MCF 10A (cell line): Measurements from ENCODE around the gene TRAPPC2. TPM values are rescaled to one million over a fixed set of nuclear protein-coding genes. Genes with fewer than 3 reads are reported as not detected.

Source experiments
- BruUV-seq: library from RNA; stranded (reverse); fragments of 400-500 nt; replicated peaks from 2 replicates; lab custom pipeline; 2021; lab: Mats Ljungman, UMichigan
- CTCF ChIA-PET: fragments of 300-600 bp; sonication (Branson Sonifier 250); formaldehyde crosslinking; extraction: SDS; loops from one replicate; lab custom pipeline; 2021; ENCODE audit warnings: antibody characterized with exemption, inconsistent platforms; lab: Yijun Ruan, JAX
- POLR2A ChIA-PET: fragments of 300-600, 350-650 bp; sonication (Branson Sonifier 250); formaldehyde crosslinking; extraction: SDS; loops from one replicate; lab custom pipeline; 2020; ENCODE audit warnings: antibody characterized with exemption, inconsistent platforms; lab: Yijun Ruan, JAX
- DNase-seq: peaks from one replicate; pipeline ENCODE4 v3.0.0-alpha.2; 2018; ENCODE audit not compliant: unreplicated experiment
- H3K27ac Mint-ChIP-seq: one replicate; pipeline ENCODE4 v1.8.0; 2022; ENCODE audit warnings: mild to moderate bottlenecking, low read depth, mixed read lengths; ENCODE audit not compliant: unreplicated experiment
- H3K27me3 Mint-ChIP-seq: one replicate; pipeline ENCODE4 v1.8.0; 2022; ENCODE audit warnings: mixed read lengths; ENCODE audit not compliant: insufficient read depth, unreplicated experiment
- H3K36me3 Mint-ChIP-seq: one replicate; pipeline ENCODE4 v1.8.0; 2022; ENCODE audit warnings: mild to moderate bottlenecking, moderate library complexity, mixed read lengths; ENCODE audit not compliant: insufficient read depth, unreplicated experiment
- H3K4me1 Mint-ChIP-seq: one replicate; pipeline ENCODE4 v1.8.0; 2022; ENCODE audit warnings: mixed read lengths; ENCODE audit not compliant: insufficient read depth, unreplicated experiment
- H3K4me3 Mint-ChIP-seq: one replicate; pipeline ENCODE4 v1.8.0; 2022; ENCODE audit warnings: mild to moderate bottlenecking, moderate library complexity, mixed read lengths; ENCODE audit not compliant: unreplicated experiment
- H3K9me3 Mint-ChIP-seq: one replicate; pipeline ENCODE4 v1.8.0; 2022; ENCODE audit warnings: mixed read lengths; ENCODE audit not compliant: unreplicated experiment
- CTCF ChIP-seq: fragments of 200-600 bp; IDR thresholded peaks from one replicate; pipeline ENCODE4 v1.8.0; 2022; ENCODE audit warnings: antibody characterized with exemption, mild to moderate bottlenecking; ENCODE audit not compliant: unreplicated experiment
- intact Hi-C: fragments of 100-400 bp; cut with micrococcal nuclease; formaldehyde crosslinking; loops from 2 replicates; pipeline ENCODE4 v1.14.1; 2022
- total RNA-seq: library from RNA; stranded (reverse); gene quantifications from 2 replicates; pipeline ENCODE4 v1.2.3, GENCODE V29; 2022

The TRAPPC2 gene
- total RNA-seq, 1 experiment from 2014 or later, result 21.7 TPM

GRCh38 chrX:13662355-13662791 is 72.0 kb downstream of the TRAPPC2 start:
- intact Hi-C loops, result no loop called here
- H3K4me3 Mint-ChIP-seq, result no peak overlapping the region
- H3K27me3 Mint-ChIP-seq, result peaks cover 12% of the 10 kb centered on the region
- BruUV-seq, result no TSS peak
- ChIA-PET CTCF (interaction anchor here (0.7 to 1.9 kb wide), 3 partner anchors 29 to 869 kb away, joined by 3 to 6 read pairs (median 3); no protein-coding TSS in a partner anchor), POLR2A (interaction anchor here (1.0 to 2.0 kb wide), 5 partner anchors 9 to 367 kb away, joined by 3 to 8 read pairs (median 6); partner anchors contain the start of genes GEMIN8, OFD1, RAB9A and TCEANC)
- peaks cover 10% of the 10 kb centered on the region for H3K4me1 Mint-ChIP-seq
- no peaks in the 10 kb centered on the region for H3K9me3 Mint-ChIP-seq
- TF ChIP-seq CTCF, result no peak
- peak; percentile 39 for DNase-seq
- peaks cover 14% of the 10 kb centered on the region for H3K36me3 Mint-ChIP-seq
- H3K27ac Mint-ChIP-seq, result no peak overlapping the region

Other genes with a start within 250 kb of the TRAPPC2 start
- gene EGFL6, start 165.0 kb downstream of the TRAPPC2 start, total RNA-seq, result not detected in 2 replicates
- gene TCEANC, start 81.5 kb downstream of the TRAPPC2 start, total RNA-seq, result 4.0 TPM in 2 replicates
- gene RAB9A, start 45.5 kb downstream of the TRAPPC2 start, total RNA-seq, result 28.0 and 32.3 TPM in 2 replicates
- 44.3 and 44.8 TPM in 2 replicates for gene OFD1, start 128 bp upstream of the TRAPPC2 start, total RNA-seq
- 6.9 and 16.3 TPM in 2 replicates for gene GPM6B, start 82.5 kb upstream of the TRAPPC2 start, total RNA-seq